ENCODE measurements around the gene ATP11A. TPM values are rescaled to one million over a fixed set of nuclear protein-coding genes. Genes with fewer than 3 reads are reported as not detected.

ATP11A gene
- total RNA-seq, 4 donors from 2014 or later, result 32.1 to 83.6 (median 46.2) TPM

GRCh38 chr13:112690283-112690929, 568 bp downstream of the ATP11A start:
- no peaks in the 10 kb centered on the region for H3K36me3 ChIP-seq
- TF ChIP-seq POLR2A (IDR thresholded peaks at IDR 0.05), result no peak
- no peak for TF ChIP-seq CTCF (IDR thresholded peaks at IDR 0.05)
- peak overlapping the region; percentile 75 to 86 (median 81) for H3K4me3 ChIP-seq (replicated peaks in 1 of 3)
- H3K9me3 ChIP-seq, result no peaks in the 10 kb centered on the region
- intact Hi-C loops (cut with DNase I), result no loop called here
- WGBS, 2 donors, result 0% methylated on average over 5 to 26 of the region's 77 CpGs
- peak overlapping the region; percentile 87 to 97 (median 93) for H3K27ac ChIP-seq
- peaks cover 8 to 46% of the 10 kb centered on the region in 2 donors for H3K4me1 ChIP-seq
- DNase-seq, result peak; percentile 57 to 65
- no peaks in the 10 kb centered on the region for H3K27me3 ChIP-seq

GRCh38 chr13:112692104-112692503, 2.3 kb downstream of the ATP11A start:
- WGBS, 2 donors, result 40 to 48% methylated on average over 11 of the region's 11 CpGs
- no peak for DNase-seq
- H3K4me1 ChIP-seq, result peaks cover 8 to 46% of the 10 kb centered on the region in 2 donors

GRCh38 chr13:112692586-112692985, 2.7 kb downstream of the ATP11A start:
- no peak overlapping the region for H3K27ac ChIP-seq
- no peaks in the 10 kb centered on the region for H3K9me3 ChIP-seq
- no peaks in the 10 kb centered on the region for H3K36me3 ChIP-seq
- intact Hi-C loops (cut with DNase I), result no loop called here
- no peak overlapping the region for H3K4me3 ChIP-seq (replicated peaks in 1 of 3)
- no peak for DNase-seq
- TF ChIP-seq CTCF (IDR thresholded peaks at IDR 0.05) (no peak), POLR2A (IDR thresholded peaks at IDR 0.05) (no peak)
- WGBS, 2 donors, result 89% methylated on average over 5 of the region's 5 CpGs
- H3K27me3 ChIP-seq, result no peaks in the 10 kb centered on the region
- H3K4me1 ChIP-seq, result peaks cover 8 to 51% of the 10 kb centered on the region in 2 donors

More at GRCh38 chr13:112692104-112692503, 2.3 kb downstream of the ATP11A start:
- no peak for TF ChIP-seq CTCF (IDR thresholded peaks at IDR 0.05)
- no peak for TF ChIP-seq POLR2A (IDR thresholded peaks at IDR 0.05)
- Histone ChIP-seq H3K9me3 (no peaks in the 10 kb centered on the region), H3K36me3 (no peaks in the 10 kb centered on the region), H3K27me3 (no peaks in the 10 kb centered on the region), H3K27ac (no peak overlapping the region), H3K4me3 (replicated peaks in 1 of 3) (peak overlapping the region in 1 of 3 donors; percentile 86)
- intact Hi-C loops (cut with DNase I), result no loop called here

- H3K27me3 ChIP-seq, result no peaks in the 10 kb centered on the region
- H3K36me3 ChIP-seq, result no peaks in the 10 kb centered on the region
- TF ChIP-seq CTCF (IDR thresholded peaks at IDR 0.05) (no peak), POLR2A (IDR thresholded peaks at IDR 0.05) (no peak)
- peaks cover 7 to 47% of the 10 kb centered on the region in 2 donors for H3K4me1 ChIP-seq
- H3K27ac ChIP-seq, result peak overlapping the region in 1 of 3 donors; percentile 48
- 59 to 62% methylated on average over 9 to 13 of the region's 13 CpGs for whole genome bisulfite sequencing, 2 donors
- no peak overlapping the region for H3K4me3 ChIP-seq (replicated peaks in 1 of 3)
- no peaks in the 10 kb centered on the region for H3K9me3 ChIP-seq
- intact Hi-C loops (cut with DNase I), result no loop called here
- peak; percentile 44 to 48 for DNase-seq
Measured at GRCh38 chr13:112693831-112694497, 4.1 kb downstream of the ATP11A start.

- Histone ChIP-seq H3K27ac (no peak overlapping the region), H3K36me3 (no peaks in the 10 kb centered on the region), H3K27me3 (no peaks in the 10 kb centered on the region), H3K4me3 (replicated peaks in 1 of 3) (no peak overlapping the region), H3K9me3 (no peaks in the 10 kb centered on the region), H3K4me1 (peaks cover 5 to 44% of the 10 kb centered on the region in 2 donors)
- no peak for DNase-seq
- intact Hi-C loops (cut with DNase I), result no loop called here
- WGBS, 2 donors, result 85 to 94% methylated on average over 3 to 4 of the region's 4 CpGs
- TF ChIP-seq POLR2A (IDR thresholded peaks at IDR 0.05), result no peak
- no peak for TF ChIP-seq CTCF (IDR thresholded peaks at IDR 0.05)
Measured at GRCh38 chr13:112695121-112695520, 5.3 kb downstream of the ATP11A start.

Measured in thyroid gland (tissue), 4 donors.